WTC11 (cell line): ENCODE results near the gene LDLRAD4. TPM values are rescaled to one million over a fixed set of nuclear protein-coding genes. Genes with fewer than 3 reads are reported as not detected.

Source experiments
- ATAC-seq: fragments of 200-7000 bp; cut with Tn5 transposase; 2 replicates; pipeline ENCODE4 v1.10.0; 2021; ENCODE audit warnings: mild to moderate bottlenecking, moderate library complexity
- CTCF ChIA-PET: fragments of 300-600 bp; sonication (Branson Sonifier 250); formaldehyde crosslinking; loops from one replicate; lab custom pipeline; 2021; ENCODE audit warnings: antibody characterized with exemption; lab: Charles Lee
- POLR2A ChIA-PET: fragments of 350-600 bp; sonication (Branson Sonifier 250); formaldehyde crosslinking; loops from one replicate; lab custom pipeline; 2021; ENCODE audit warnings: antibody characterized with exemption; lab: Charles Lee
- DNase-seq: peaks from one replicate; pipeline ENCODE4 v3.0.0; 2021; ENCODE audit warnings: low spot score
- H3K27ac Mint-ChIP-seq: 2 replicates; pipeline ENCODE4 v1.8.0; 2021; ENCODE audit warnings: mixed read lengths
- H3K27me3 Mint-ChIP-seq: 2 replicates; pipeline ENCODE4 v1.8.0; 2021; ENCODE audit warnings: low read depth, mild to moderate bottlenecking, moderate library complexity, mixed read lengths
- H3K36me3 Mint-ChIP-seq: 2 replicates; pipeline ENCODE4 v1.8.0; 2021; ENCODE audit warnings: mixed read lengths
- H3K4me1 Mint-ChIP-seq: 2 replicates; pipeline ENCODE4 v1.8.0; 2022; ENCODE audit warnings: mixed read lengths
- H3K4me3 Mint-ChIP-seq: 2 replicates; pipeline ENCODE4 v1.8.0; 2021; ENCODE audit warnings: mild to moderate bottlenecking, moderate library complexity, mixed read lengths
- H3K9me3 Mint-ChIP-seq: 2 replicates; pipeline ENCODE4 v1.8.0; 2021; ENCODE audit warnings: mixed read lengths
- CREM ChIP-seq: sonication (generic); formaldehyde crosslinking; IDR thresholded peaks from 2 replicates; pipeline ENCODE4 v1.8.1; 2022; ENCODE audit warnings: mild to moderate bottlenecking, missing genetic modification reagents, moderate library complexity
- EMX1 ChIP-seq: fragments of 250-450 bp; sonication (Bioruptor Pico); IDR thresholded peaks from 2 replicates; pipeline ENCODE4 v1.8.0; 2021; ENCODE audit warnings: mild to moderate bottlenecking
- GTF2I ChIP-seq: fragments of 250-450 bp; sonication (Bioruptor Pico); conservative IDR thresholded peaks from 2 replicates; pipeline ENCODE4 v1.4.0; 2021; ENCODE audit warnings: mild to moderate bottlenecking
- JUN ChIP-seq: sonication (generic); formaldehyde crosslinking; IDR thresholded peaks from 2 replicates; pipeline ENCODE4 v1.8.0; 2023; ENCODE audit warnings: mild to moderate bottlenecking, missing genetic modification reagents
- NR2C2 ChIP-seq: sonication (generic); formaldehyde crosslinking; IDR thresholded peaks from 2 replicates; pipeline ENCODE4 v1.8.0; 2022; ENCODE audit warnings: mild to moderate bottlenecking, missing genetic modification reagents
- SOX15 ChIP-seq: fragments of 250-450 bp; sonication (Bioruptor Pico); IDR thresholded peaks from 2 replicates; pipeline ENCODE4 v1.9.0; 2021; ENCODE audit warnings: mild to moderate bottlenecking
- ZNF219 ChIP-seq: sonication (generic); formaldehyde crosslinking; IDR thresholded peaks from 2 replicates; pipeline ENCODE4 v1.8.0; 2023; ENCODE audit warnings: missing genetic modification reagents, mild to moderate bottlenecking, borderline replicate concordance
- total RNA-seq: library from RNA; stranded (reverse); gene quantifications from 3 replicates; pipeline ENCODE4 v1.2.3, GENCODE V29; 2021
- TF ChIP-seq, protein P1 (sequence below): sonication (generic); formaldehyde crosslinking; IDR thresholded peaks from 2 replicates; pipeline ENCODE4 v1.8.1; 2023; ENCODE audit warnings: mild to moderate bottlenecking, missing genetic modification reagents
- TF ChIP-seq, protein P2 (sequence below): sonication (generic); formaldehyde crosslinking; IDR thresholded peaks from 2 replicates; pipeline ENCODE4 v1.8.1; 2023; ENCODE audit warnings: mild to moderate bottlenecking, moderate library complexity, missing genetic modification reagents
- TF ChIP-seq, protein P3 (sequence below): fragments of 250-450 bp; sonication (Bioruptor Pico); conservative IDR thresholded peaks from 2 replicates; pipeline ENCODE4 v1.9.0; 2021; ENCODE audit warnings: mild to moderate bottlenecking
- TF ChIP-seq, protein P4 (sequence below): fragments of 250-450 bp; sonication (Bioruptor Pico); IDR thresholded peaks from 2 replicates; pipeline ENCODE4 v1.9.0; 2021; ENCODE audit warnings: mild to moderate bottlenecking, borderline replicate concordance
- TF ChIP-seq, protein P5 (sequence below): sonication (generic); formaldehyde crosslinking; IDR thresholded peaks from 2 replicates; pipeline ENCODE4 v1.8.1; 2022; ENCODE audit warnings: low read depth, mild to moderate bottlenecking, moderate library complexity, missing genetic modification reagents, borderline replicate concordance
- TF ChIP-seq, protein P6 (sequence below): sonication (generic); formaldehyde crosslinking; IDR thresholded peaks from 2 replicates; pipeline ENCODE4 v1.8.1; 2023; ENCODE audit warnings: mild to moderate bottlenecking, missing genetic modification reagents, moderate library complexity
- TF ChIP-seq, protein P7 (sequence below): sonication (generic); formaldehyde crosslinking; IDR thresholded peaks from 2 replicates; pipeline ENCODE4 v1.8.0; 2023; ENCODE audit warnings: missing genetic modification reagents, mild to moderate bottlenecking, borderline replicate concordance
- TF ChIP-seq, protein P8 (sequence below): fragments of 250-450 bp; sonication (Bioruptor Pico); IDR thresholded peaks from 2 replicates; pipeline ENCODE4 v2.1.2; 2022; ENCODE audit warnings: mild to moderate bottlenecking, moderate library complexity

LDLRAD4 gene
- total RNA-seq, 1 experiment from 2014 or later: 6.2 TPM

DNA sequence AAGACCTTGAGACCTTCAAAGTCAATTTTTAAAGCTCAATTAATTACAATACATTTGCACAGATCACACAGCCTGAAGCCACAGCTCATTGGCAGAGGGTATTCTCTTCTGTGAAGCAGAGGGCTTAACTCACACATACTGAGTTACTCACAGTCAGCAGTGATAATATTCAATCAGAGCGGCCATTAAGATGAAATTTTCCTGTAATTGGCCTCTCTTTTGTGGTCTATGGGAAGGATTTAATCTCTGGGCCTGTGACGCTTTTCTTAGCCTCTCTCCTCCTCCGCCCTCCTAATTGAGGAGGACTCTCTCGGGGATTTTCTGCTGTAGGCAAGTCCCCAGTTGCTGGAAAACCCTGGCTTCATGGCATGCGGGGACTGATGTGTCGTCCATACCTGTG is 12.3 kb upstream of the LDLRAD4 start:
- DNase-seq (no peak), ATAC-seq (no peak)
- H3K9me3 Mint-ChIP-seq: peaks cover 6% of the 10 kb centered on the region; the same call in 1 of the 2 replicates
- POLR2A ChIA-PET: no interaction called here
- no peak overlapping the region for H3K4me3 Mint-ChIP-seq
- peaks cover under 1% of the 10 kb centered on the region; the same call in 1 of the 2 replicates for H3K36me3 Mint-ChIP-seq
- H3K4me1 Mint-ChIP-seq: no peaks in the 10 kb centered on the region
- CTCF ChIA-PET: no interaction called here
- TF ChIP-seq, protein P1, sequence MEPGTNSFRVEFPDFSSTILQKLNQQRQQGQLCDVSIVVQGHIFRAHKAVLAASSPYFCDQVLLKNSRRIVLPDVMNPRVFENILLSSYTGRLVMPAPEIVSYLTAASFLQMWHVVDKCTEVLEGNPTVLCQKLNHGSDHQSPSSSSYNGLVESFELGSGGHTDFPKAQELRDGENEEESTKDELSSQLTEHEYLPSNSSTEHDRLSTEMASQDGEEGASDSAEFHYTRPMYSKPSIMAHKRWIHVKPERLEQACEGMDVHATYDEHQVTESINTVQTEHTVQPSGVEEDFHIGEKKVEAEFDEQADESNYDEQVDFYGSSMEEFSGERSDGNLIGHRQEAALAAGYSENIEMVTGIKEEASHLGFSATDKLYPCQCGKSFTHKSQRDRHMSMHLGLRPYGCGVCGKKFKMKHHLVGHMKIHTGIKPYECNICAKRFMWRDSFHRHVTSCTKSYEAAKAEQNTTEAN: no peak
- TF ChIP-seq JUN (CRISPR knock-in tag) (no peak), NR2C2 (CRISPR knock-in tag) (no peak), SOX15 (CRISPR knock-in tag) (no peak), ZNF219 (no peak), GTF2I (CRISPR knock-in tag) (no peak), EMX1 (no peak)
- TF ChIP-seq, protein P2, sequence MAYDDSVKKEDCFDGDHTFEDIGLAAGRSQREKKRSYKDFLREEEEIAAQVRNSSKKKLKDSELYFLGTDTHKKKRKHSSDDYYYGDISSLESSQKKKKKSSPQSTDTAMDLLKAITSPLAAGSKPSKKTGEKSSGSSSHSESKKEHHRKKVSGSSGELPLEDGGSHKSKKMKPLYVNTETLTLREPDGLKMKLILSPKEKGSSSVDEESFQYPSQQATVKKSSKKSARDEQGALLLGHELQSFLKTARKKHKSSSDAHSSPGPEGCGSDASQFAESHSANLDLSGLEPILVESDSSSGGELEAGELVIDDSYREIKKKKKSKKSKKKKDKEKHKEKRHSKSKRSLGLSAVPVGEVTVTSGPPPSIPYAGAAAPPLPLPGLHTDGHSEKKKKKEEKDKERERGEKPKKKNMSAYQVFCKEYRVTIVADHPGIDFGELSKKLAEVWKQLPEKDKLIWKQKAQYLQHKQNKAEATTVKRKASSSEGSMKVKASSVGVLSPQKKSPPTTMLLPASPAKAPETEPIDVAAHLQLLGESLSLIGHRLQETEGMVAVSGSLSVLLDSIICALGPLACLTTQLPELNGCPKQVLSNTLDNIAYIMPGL: no peak
- TF ChIP-seq, protein P3, sequence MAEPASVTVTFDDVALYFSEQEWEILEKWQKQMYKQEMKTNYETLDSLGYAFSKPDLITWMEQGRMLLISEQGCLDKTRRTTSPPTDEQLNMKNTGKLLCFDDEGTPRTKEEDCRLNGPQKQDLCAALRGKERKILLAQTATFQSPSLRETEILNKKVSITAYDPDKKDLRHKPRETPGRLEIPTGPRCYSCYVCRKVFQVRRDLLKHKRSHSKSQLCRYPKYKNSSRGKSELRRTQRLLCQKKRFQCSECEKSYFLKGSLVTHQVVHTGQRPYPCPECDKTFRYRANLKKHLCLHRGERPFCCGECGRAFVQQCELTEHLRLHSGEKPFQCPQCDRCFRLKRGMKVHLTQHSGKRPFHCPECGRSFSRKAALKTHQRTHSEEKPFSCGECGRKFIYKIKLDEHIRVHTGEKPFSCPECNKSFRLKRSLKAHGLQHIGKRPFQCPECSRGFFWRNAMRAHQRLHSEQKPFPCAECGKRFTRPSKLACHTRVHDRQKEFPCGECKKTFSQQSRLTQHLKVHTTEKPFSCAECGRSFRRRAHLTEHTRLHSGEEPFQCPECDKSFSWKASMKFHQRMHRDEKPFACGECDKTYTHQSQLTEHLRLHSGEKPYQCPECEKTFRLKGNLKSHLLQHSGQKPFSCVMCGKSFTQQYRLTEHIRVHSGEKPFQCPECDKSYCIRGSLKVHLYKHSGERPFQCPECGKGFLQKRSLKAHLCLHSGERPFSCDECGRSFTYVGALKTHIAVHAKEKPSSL (CRISPR knock-in tag): no peak
- TF ChIP-seq, protein P4, sequence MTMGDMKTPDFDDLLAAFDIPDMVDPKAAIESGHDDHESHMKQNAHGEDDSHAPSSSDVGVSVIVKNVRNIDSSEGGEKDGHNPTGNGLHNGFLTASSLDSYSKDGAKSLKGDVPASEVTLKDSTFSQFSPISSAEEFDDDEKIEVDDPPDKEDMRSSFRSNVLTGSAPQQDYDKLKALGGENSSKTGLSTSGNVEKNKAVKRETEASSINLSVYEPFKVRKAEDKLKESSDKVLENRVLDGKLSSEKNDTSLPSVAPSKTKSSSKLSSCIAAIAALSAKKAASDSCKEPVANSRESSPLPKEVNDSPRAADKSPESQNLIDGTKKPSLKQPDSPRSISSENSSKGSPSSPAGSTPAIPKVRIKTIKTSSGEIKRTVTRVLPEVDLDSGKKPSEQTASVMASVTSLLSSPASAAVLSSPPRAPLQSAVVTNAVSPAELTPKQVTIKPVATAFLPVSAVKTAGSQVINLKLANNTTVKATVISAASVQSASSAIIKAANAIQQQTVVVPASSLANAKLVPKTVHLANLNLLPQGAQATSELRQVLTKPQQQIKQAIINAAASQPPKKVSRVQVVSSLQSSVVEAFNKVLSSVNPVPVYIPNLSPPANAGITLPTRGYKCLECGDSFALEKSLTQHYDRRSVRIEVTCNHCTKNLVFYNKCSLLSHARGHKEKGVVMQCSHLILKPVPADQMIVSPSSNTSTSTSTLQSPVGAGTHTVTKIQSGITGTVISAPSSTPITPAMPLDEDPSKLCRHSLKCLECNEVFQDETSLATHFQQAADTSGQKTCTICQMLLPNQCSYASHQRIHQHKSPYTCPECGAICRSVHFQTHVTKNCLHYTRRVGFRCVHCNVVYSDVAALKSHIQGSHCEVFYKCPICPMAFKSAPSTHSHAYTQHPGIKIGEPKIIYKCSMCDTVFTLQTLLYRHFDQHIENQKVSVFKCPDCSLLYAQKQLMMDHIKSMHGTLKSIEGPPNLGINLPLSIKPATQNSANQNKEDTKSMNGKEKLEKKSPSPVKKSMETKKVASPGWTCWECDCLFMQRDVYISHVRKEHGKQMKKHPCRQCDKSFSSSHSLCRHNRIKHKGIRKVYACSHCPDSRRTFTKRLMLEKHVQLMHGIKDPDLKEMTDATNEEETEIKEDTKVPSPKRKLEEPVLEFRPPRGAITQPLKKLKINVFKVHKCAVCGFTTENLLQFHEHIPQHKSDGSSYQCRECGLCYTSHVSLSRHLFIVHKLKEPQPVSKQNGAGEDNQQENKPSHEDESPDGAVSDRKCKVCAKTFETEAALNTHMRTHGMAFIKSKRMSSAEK (CRISPR knock-in tag): no peak
- TF ChIP-seq, protein P5, sequence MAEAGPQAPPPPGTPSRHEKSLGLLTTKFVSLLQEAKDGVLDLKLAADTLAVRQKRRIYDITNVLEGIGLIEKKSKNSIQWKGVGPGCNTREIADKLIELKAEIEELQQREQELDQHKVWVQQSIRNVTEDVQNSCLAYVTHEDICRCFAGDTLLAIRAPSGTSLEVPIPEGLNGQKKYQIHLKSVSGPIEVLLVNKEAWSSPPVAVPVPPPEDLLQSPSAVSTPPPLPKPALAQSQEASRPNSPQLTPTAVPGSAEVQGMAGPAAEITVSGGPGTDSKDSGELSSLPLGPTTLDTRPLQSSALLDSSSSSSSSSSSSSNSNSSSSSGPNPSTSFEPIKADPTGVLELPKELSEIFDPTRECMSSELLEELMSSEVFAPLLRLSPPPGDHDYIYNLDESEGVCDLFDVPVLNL (CRISPR knock-in tag): no peak
- TF ChIP-seq, protein P6, sequence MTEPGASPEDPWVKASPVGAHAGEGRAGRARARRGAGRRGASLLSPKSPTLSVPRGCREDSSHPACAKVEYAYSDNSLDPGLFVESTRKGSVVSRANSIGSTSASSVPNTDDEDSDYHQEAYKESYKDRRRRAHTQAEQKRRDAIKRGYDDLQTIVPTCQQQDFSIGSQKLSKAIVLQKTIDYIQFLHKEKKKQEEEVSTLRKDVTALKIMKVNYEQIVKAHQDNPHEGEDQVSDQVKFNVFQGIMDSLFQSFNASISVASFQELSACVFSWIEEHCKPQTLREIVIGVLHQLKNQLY (CRISPR knock-in tag): no peak
- H3K27me3 Mint-ChIP-seq: no peaks in the 10 kb centered on the region; the same call in 1 of the 2 replicates
- H3K27ac Mint-ChIP-seq: no peak overlapping the region

DNA sequence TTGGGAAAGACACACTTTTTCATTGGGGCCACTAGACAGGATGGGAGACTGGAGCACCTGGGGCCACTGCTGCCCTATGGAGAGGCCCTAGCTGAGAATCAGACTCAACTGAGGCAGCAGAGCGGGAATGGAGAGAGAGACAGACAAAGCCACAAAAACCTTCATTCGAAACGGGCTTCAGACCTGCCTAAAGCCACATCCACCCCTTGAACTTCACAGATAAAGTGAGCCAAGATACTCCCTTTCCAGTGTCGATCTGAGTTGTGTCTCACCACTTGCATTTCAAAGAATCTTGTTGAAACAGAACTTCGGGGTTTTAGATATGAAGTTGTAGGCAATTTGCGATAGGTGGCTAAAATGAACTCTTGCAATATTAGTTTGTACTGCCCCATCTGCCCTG is 11.3 kb upstream of the LDLRAD4 start:
- CTCF ChIA-PET: interaction anchor here (1.1 to 1.3 kb wide), 3 partner anchors 9 to 48 kb away, joined by 3 to 7 read pairs (median 4); no protein-coding TSS in a partner anchor
- H3K4me3 Mint-ChIP-seq: no peak overlapping the region
- TF ChIP-seq, protein P7, sequence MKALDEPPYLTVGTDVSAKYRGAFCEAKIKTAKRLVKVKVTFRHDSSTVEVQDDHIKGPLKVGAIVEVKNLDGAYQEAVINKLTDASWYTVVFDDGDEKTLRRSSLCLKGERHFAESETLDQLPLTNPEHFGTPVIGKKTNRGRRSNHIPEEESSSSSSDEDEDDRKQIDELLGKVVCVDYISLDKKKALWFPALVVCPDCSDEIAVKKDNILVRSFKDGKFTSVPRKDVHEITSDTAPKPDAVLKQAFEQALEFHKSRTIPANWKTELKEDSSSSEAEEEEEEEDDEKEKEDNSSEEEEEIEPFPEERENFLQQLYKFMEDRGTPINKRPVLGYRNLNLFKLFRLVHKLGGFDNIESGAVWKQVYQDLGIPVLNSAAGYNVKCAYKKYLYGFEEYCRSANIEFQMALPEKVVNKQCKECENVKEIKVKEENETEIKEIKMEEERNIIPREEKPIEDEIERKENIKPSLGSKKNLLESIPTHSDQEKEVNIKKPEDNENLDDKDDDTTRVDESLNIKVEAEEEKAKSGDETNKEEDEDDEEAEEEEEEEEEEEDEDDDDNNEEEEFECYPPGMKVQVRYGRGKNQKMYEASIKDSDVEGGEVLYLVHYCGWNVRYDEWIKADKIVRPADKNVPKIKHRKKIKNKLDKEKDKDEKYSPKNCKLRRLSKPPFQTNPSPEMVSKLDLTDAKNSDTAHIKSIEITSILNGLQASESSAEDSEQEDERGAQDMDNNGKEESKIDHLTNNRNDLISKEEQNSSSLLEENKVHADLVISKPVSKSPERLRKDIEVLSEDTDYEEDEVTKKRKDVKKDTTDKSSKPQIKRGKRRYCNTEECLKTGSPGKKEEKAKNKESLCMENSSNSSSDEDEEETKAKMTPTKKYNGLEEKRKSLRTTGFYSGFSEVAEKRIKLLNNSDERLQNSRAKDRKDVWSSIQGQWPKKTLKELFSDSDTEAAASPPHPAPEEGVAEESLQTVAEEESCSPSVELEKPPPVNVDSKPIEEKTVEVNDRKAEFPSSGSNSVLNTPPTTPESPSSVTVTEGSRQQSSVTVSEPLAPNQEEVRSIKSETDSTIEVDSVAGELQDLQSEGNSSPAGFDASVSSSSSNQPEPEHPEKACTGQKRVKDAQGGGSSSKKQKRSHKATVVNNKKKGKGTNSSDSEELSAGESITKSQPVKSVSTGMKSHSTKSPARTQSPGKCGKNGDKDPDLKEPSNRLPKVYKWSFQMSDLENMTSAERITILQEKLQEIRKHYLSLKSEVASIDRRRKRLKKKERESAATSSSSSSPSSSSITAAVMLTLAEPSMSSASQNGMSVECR (CRISPR knock-in tag): no peak
- TF ChIP-seq CREM (CRISPR knock-in tag) (no peak), NR2C2 (CRISPR knock-in tag) (no peak)
- TF ChIP-seq, protein P8, sequence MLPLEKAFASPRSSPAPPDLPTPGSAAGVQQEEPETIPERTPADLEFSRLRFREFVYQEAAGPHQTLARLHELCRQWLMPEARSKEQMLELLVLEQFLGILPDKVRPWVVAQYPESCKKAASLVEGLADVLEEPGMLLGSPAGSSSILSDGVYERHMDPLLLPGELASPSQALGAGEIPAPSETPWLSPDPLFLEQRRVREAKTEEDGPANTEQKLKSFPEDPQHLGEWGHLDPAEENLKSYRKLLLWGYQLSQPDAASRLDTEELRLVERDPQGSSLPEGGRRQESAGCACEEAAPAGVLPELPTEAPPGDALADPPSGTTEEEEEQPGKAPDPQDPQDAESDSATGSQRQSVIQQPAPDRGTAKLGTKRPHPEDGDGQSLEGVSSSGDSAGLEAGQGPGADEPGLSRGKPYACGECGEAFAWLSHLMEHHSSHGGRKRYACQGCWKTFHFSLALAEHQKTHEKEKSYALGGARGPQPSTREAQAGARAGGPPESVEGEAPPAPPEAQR (CRISPR knock-in tag): no peak

More for the DNA sequence above, 11.3 kb upstream of the LDLRAD4 start:
- H3K36me3 Mint-ChIP-seq: no peaks in the 10 kb centered on the region
- no peaks in the 10 kb centered on the region for H3K4me1 Mint-ChIP-seq
- ATAC-seq: no peak
- no peak for DNase-seq
- POLR2A ChIA-PET: no interaction called here
- 0 out of 2 replicates have a peak, but pooled peaks cover 6% of the 10 kb centered on the region for H3K9me3 Mint-ChIP-seq
- H3K27me3 Mint-ChIP-seq: no peaks in the 10 kb centered on the region; the same call in 1 of the 2 replicates
- H3K27ac Mint-ChIP-seq: no peak overlapping the region
